SK-N-SH treated with all-trans-retinoic acid at 6 μM for 48 hours (cell line): Measurements from ENCODE around the gene WARS2.

ENCODE experiments used
- ATAC-seq: fragments of 200-7000 bp; cut with Tn5 transposase; 3 replicates; pipeline ENCODE4 v1.9.1; 2020; ENCODE audit warnings: mild to moderate bottlenecking, moderate library complexity
- ARNTL ChIP-seq: fragments of 450-650 bp; formaldehyde crosslinking; IDR thresholded peaks from 2 replicates; pipeline ENCODE4 v1.5.0; 2020; ENCODE audit warnings: low read depth, mild to moderate bottlenecking, moderate library complexity, borderline replicate concordance
- BACH2 ChIP-seq: fragments of 250-450 bp; sonication (Bioruptor Pico); IDR thresholded peaks from 2 replicates; pipeline ENCODE4 v1.9.0; 2021; ENCODE audit warnings: mild to moderate bottlenecking, borderline replicate concordance
- CSRNP3 ChIP-seq: fragments of 250-450 bp; sonication (Bioruptor Pico); IDR thresholded peaks from 2 replicates; pipeline ENCODE4 v1.5.1; 2021; ENCODE audit warnings: mild to moderate bottlenecking, moderate library complexity
- ESRRG ChIP-seq: fragments of 250-450 bp; sonication (Bioruptor Pico); IDR thresholded peaks from 2 replicates; pipeline ENCODE4 v1.6.1; 2021; ENCODE audit warnings: mild to moderate bottlenecking
- GLIS3 ChIP-seq: fragments of 250-450 bp; sonication (Bioruptor Pico); IDR thresholded peaks from 2 replicates; pipeline ENCODE4 v1.5.0; 2020; ENCODE audit warnings: mild to moderate bottlenecking, moderate library complexity
- ISL1 ChIP-seq: fragments of 250-450 bp; sonication (Bioruptor Pico); IDR thresholded peaks from 2 replicates; pipeline ENCODE4 v2.1.2; 2022; ENCODE audit warnings: mild to moderate bottlenecking, moderate library complexity
- OSR1 ChIP-seq: fragments of 250-450 bp; sonication (Bioruptor Pico); IDR thresholded peaks from 2 replicates; pipeline ENCODE4 v1.8.0; 2022; ENCODE audit warnings: moderate library complexity, mild to moderate bottlenecking, inconsistent platforms
- PATZ1 ChIP-seq: fragments of 250-450 bp; sonication (Bioruptor Pico); IDR thresholded peaks from 2 replicates; pipeline ENCODE4 v1.8.0; 2020; ENCODE audit warnings: mild to moderate bottlenecking, moderate library complexity, borderline replicate concordance
- PPARA ChIP-seq: fragments of 250-450 bp; sonication (Bioruptor Pico); IDR thresholded peaks from 2 replicates; pipeline ENCODE4 v1.5.0; 2020; ENCODE audit warnings: mild to moderate bottlenecking, borderline replicate concordance
- RARB ChIP-seq: fragments of 250-450 bp; sonication (Bioruptor Pico); IDR thresholded peaks from 2 replicates; pipeline ENCODE4 v1.8.0; 2021; ENCODE audit warnings: mild to moderate bottlenecking, moderate library complexity
- SNAI2 ChIP-seq: fragments of 250-450 bp; sonication (Bioruptor Pico); IDR thresholded peaks from 2 replicates; pipeline ENCODE4 v1.5.0; 2020; ENCODE audit warnings: mild to moderate bottlenecking, moderate library complexity
- TCF4 ChIP-seq: fragments of 250-450 bp; sonication (Bioruptor Pico); IDR thresholded peaks from 2 replicates; pipeline ENCODE4 v1.8.0; 2021; ENCODE audit warnings: mild to moderate bottlenecking, moderate library complexity, borderline replicate concordance
- TOX ChIP-seq: fragments of 250-450 bp; sonication (Bioruptor Pico); IDR thresholded peaks from 2 replicates; pipeline ENCODE4 v1.8.0; 2021; ENCODE audit warnings: mild to moderate bottlenecking, moderate library complexity, borderline replicate concordance
- ZC3H10 ChIP-seq: fragments of 250-450 bp; sonication (Bioruptor Pico); IDR thresholded peaks from 2 replicates; pipeline ENCODE4 v1.5.1; 2021; ENCODE audit warnings: mild to moderate bottlenecking, moderate library complexity
- ZFP3 ChIP-seq: fragments of 250-450 bp; sonication (Bioruptor Pico); IDR thresholded peaks from 2 replicates; pipeline ENCODE4 v1.5.0; 2020; ENCODE audit warnings: mild to moderate bottlenecking, moderate library complexity
- ZFP30 ChIP-seq: fragments of 450-650 bp; formaldehyde crosslinking; IDR thresholded peaks from 2 replicates; pipeline ENCODE4 v1.5.0; 2022; ENCODE audit warnings: mild to moderate bottlenecking, moderate library complexity
- ZNF565 ChIP-seq: fragments of 450-650 bp; formaldehyde crosslinking; conservative IDR thresholded peaks from 2 replicates; pipeline ENCODE4 v1.5.0; 2020; ENCODE audit warnings: low read depth, mild to moderate bottlenecking, moderate library complexity
- ZNF70 ChIP-seq: fragments of 450-650 bp; formaldehyde crosslinking; IDR thresholded peaks from 2 replicates; pipeline ENCODE4 v1.5.0; 2020; ENCODE audit warnings: mild to moderate bottlenecking, moderate library complexity
- ZNF8 ChIP-seq: fragments of 450-650 bp; formaldehyde crosslinking; IDR thresholded peaks from 2 replicates; pipeline ENCODE4 v1.5.0; 2020; ENCODE audit warnings: mild to moderate bottlenecking, moderate library complexity
- TF ChIP-seq, protein P1 (sequence below): fragments of 250-450 bp; sonication (Bioruptor Pico); IDR thresholded peaks from 2 replicates; pipeline ENCODE4 v1.5.1; 2020; ENCODE audit warnings: low read depth, mild to moderate bottlenecking, moderate library complexity
- TF ChIP-seq, protein P2 (sequence below): fragments of 250-450 bp; sonication (Bioruptor Pico); IDR thresholded peaks from 2 replicates; pipeline ENCODE4 v1.5.0; 2020; ENCODE audit warnings: mild to moderate bottlenecking, moderate library complexity

WARS2 gene

DNA sequence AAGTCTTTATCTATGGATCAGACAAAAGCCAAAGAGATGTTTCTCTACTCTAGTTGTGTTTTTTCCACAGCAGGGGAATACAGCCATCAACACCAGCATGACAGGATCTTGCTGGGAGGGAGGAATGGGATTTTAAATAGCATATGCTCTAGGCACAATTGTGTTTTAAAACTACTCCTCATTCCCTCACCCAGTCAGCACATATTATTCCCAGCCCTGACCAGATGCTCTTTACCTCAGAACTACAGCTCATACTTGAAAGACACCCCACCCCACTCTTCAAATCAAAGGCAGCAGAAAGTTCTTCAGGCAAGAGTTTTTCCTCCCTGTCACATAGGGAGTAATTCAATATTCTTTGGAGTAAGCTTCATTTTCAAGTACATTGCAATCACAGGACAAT is 106.1 kb downstream of the WARS2 start (continued):
- TF ChIP-seq ZNF70 (CRISPR knock-in tag) (no peak), ZNF8 (CRISPR knock-in tag) (no peak), ISL1 (CRISPR knock-in tag) (no peak), PATZ1 (CRISPR knock-in tag) (no peak), PPARA (CRISPR knock-in tag) (no peak), TCF4 (CRISPR knock-in tag) (no peak), ARNTL (CRISPR knock-in tag) (no peak), BACH2 (no peak), OSR1 (no peak), RARB (CRISPR knock-in tag) (no peak), TOX (CRISPR knock-in tag) (no peak)

DNA sequence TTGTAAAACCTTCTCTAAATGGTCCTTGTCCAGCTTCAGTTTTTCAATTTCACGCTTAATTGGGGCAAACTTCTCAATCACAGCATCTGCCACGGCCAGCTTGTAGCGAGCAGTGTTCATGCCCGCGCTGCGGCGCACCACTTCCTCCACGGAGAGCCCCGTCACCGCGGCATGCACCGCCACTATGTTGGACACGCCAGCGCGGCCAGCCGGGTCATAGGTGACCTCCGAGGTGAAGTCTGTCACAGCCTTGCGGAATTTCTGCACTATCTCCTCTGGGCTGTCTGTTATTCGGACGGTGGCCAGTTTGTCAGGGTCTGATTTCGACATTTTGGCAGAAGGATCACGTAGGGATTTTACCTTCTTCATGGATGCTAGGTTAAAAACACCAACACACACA is 107.5 kb downstream of the WARS2 start:
- TF ChIP-seq ZC3H10 (CRISPR knock-in tag) (no peak), ESRRG (CRISPR knock-in tag) (no peak), TOX (CRISPR knock-in tag) (no peak), ZFP3 (CRISPR knock-in tag) (no peak)
- ATAC-seq = no peak

GRCh38 chr1:119027759-119028158 is 112.7 kb downstream of the WARS2 start:
- no peak for TF ChIP-seq ZNF8 (CRISPR knock-in tag)
- no peak for TF ChIP-seq PATZ1 (CRISPR knock-in tag)
- TF ChIP-seq ESRRG (CRISPR knock-in tag) = no peak
- no peak for TF ChIP-seq SNAI2
- no peak for TF ChIP-seq ZC3H10 (CRISPR knock-in tag)
- TF ChIP-seq, protein P1, sequence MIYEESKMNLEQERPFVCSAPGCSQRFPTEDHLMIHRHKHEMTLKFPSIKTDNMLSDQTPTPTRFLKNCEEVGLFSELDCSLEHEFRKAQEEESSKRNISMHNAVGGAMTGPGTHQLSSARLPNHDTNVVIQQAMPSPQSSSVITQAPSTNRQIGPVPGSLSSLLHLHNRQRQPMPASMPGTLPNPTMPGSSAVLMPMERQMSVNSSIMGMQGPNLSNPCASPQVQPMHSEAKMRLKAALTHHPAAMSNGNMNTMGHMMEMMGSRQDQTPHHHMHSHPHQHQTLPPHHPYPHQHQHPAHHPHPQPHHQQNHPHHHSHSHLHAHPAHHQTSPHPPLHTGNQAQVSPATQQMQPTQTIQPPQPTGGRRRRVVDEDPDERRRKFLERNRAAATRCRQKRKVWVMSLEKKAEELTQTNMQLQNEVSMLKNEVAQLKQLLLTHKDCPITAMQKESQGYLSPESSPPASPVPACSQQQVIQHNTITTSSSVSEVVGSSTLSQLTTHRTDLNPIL (CRISPR knock-in tag) = no peak
- TF ChIP-seq TCF4 (CRISPR knock-in tag) = no peak
- no peak for TF ChIP-seq ISL1 (CRISPR knock-in tag)
- no peak for TF ChIP-seq OSR1
- TF ChIP-seq ZNF565 (CRISPR knock-in tag) = no peak
- no peak for ATAC-seq

GRCh38 chr1:119026956-119027355 is 113.5 kb downstream of the WARS2 start:
- no peak for ATAC-seq
- no peak for TF ChIP-seq TOX (CRISPR knock-in tag)
- no peak for TF ChIP-seq CSRNP3 (CRISPR knock-in tag)
- TF ChIP-seq ARNTL (CRISPR knock-in tag) = no peak
- no peak for TF ChIP-seq PPARA (CRISPR knock-in tag)
- no peak for TF ChIP-seq GLIS3 (CRISPR knock-in tag)
- no peak for TF ChIP-seq ZC3H10 (CRISPR knock-in tag)
- no peak for TF ChIP-seq ZNF8 (CRISPR knock-in tag)
- TF ChIP-seq RARB (CRISPR knock-in tag) = no peak
- TF ChIP-seq, protein P1 (CRISPR knock-in tag) = no peak
- TF ChIP-seq PATZ1 (CRISPR knock-in tag) = no peak
- TF ChIP-seq SNAI2 = no peak
- no peak for TF ChIP-seq ZFP30 (CRISPR knock-in tag)
- TF ChIP-seq, protein P2, sequence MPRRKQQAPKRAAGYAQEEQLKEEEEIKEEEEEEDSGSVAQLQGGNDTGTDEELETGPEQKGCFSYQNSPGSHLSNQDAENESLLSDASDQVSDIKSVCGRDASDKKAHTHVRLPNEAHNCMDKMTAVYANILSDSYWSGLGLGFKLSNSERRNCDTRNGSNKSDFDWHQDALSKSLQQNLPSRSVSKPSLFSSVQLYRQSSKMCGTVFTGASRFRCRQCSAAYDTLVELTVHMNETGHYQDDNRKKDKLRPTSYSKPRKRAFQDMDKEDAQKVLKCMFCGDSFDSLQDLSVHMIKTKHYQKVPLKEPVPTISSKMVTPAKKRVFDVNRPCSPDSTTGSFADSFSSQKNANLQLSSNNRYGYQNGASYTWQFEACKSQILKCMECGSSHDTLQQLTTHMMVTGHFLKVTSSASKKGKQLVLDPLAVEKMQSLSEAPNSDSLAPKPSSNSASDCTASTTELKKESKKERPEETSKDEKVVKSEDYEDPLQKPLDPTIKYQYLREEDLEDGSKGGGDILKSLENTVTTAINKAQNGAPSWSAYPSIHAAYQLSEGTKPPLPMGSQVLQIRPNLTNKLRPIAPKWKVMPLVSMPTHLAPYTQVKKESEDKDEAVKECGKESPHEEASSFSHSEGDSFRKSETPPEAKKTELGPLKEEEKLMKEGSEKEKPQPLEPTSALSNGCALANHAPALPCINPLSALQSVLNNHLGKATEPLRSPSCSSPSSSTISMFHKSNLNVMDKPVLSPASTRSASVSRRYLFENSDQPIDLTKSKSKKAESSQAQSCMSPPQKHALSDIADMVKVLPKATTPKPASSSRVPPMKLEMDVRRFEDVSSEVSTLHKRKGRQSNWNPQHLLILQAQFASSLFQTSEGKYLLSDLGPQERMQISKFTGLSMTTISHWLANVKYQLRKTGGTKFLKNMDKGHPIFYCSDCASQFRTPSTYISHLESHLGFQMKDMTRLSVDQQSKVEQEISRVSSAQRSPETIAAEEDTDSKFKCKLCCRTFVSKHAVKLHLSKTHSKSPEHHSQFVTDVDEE = no peak
- TF ChIP-seq ZFP3 (CRISPR knock-in tag) = no peak
- no peak for TF ChIP-seq OSR1
- no peak for TF ChIP-seq ZNF565 (CRISPR knock-in tag)
- TF ChIP-seq TCF4 (CRISPR knock-in tag) = no peak
